BLaER1 (cell line): ENCODE data around the gene SLC16A8.

Experiments
- H3K27ac ChIP-seq: shearing (Covaris generic); formaldehyde crosslinking; 2 replicates; pipeline ENCODE4 v1.8.1; 2022
- H3K27me3 ChIP-seq: shearing (Covaris generic); formaldehyde crosslinking; 2 replicates; pipeline ENCODE4 v1.8.1; 2022
- H3K36me3 ChIP-seq: shearing (Covaris generic); formaldehyde crosslinking; 2 replicates; pipeline ENCODE4 v1.8.1; 2022
- H3K4me1 ChIP-seq: shearing (Covaris generic); formaldehyde crosslinking; 2 replicates; pipeline ENCODE4 v1.8.1; 2022
- H3K4me2 ChIP-seq: shearing (Covaris generic); formaldehyde crosslinking; 2 replicates; pipeline ENCODE4 v1.8.1; 2022
- H3K4me3 ChIP-seq: shearing (Covaris generic); formaldehyde crosslinking; 2 replicates; pipeline ENCODE4 v1.8.1; 2022
- H3K9ac ChIP-seq: shearing (Covaris generic); formaldehyde crosslinking; 2 replicates; pipeline ENCODE4 v1.8.1; 2022
- H3K9me3 ChIP-seq: shearing (Covaris generic); formaldehyde crosslinking; 2 replicates; pipeline ENCODE4 v1.8.1; 2022
- H4K20me1 ChIP-seq: shearing (Covaris generic); formaldehyde crosslinking; 2 replicates; pipeline ENCODE4 v1.8.1; 2022
- Cebpa-rat ChIP-seq: shearing (Covaris generic); IDR thresholded peaks from 2 replicates; pipeline ENCODE4 v1.8.1; 2022

Gene SLC16A8

GRCh38 chr22:38114484-38115398, 30.8 kb upstream of the SLC16A8 start:
- Histone ChIP-seq H3K36me3 (peaks cover 44% of the 10 kb centered on the region), H3K4me1 (peaks cover 26% of the 10 kb centered on the region), H4K20me1 (no peaks in the 10 kb centered on the region), H3K27me3 (no peaks in the 10 kb centered on the region), H3K27ac (no peak overlapping the region), H3K4me3 (no peak overlapping the region), H3K9ac (no peak overlapping the region), H3K4me2 (peak overlapping the region; percentile 62), H3K9me3 (no peaks in the 10 kb centered on the region)
- TF ChIP-seq Cebpa-rat: no peak

GRCh38 chr22:38112381-38112780, 28.4 kb upstream of the SLC16A8 start:
- no peak overlapping the region for H3K27ac ChIP-seq
- peaks cover 36% of the 10 kb centered on the region for H3K4me1 ChIP-seq
- H3K9ac ChIP-seq: no peak overlapping the region
- no peak for TF ChIP-seq Cebpa-rat
- no peak overlapping the region for H3K4me2 ChIP-seq
- H4K20me1 ChIP-seq: no peaks in the 10 kb centered on the region
- no peak overlapping the region for H3K4me3 ChIP-seq
- no peaks in the 10 kb centered on the region for H3K9me3 ChIP-seq
- no peaks in the 10 kb centered on the region for H3K27me3 ChIP-seq
- H3K36me3 ChIP-seq: peaks cover 44% of the 10 kb centered on the region

GRCh38 chr22:38111925-38112355, 28.0 kb upstream of the SLC16A8 start:
- TF ChIP-seq Cebpa-rat: no peak
- no peak overlapping the region for H3K4me3 ChIP-seq
- H4K20me1 ChIP-seq: no peaks in the 10 kb centered on the region
- H3K4me2 ChIP-seq: no peak overlapping the region
- H3K27me3 ChIP-seq: no peaks in the 10 kb centered on the region
- H3K9ac ChIP-seq: no peak overlapping the region
- H3K9me3 ChIP-seq: no peaks in the 10 kb centered on the region
- H3K36me3 ChIP-seq: peaks cover 44% of the 10 kb centered on the region
- H3K27ac ChIP-seq: no peak overlapping the region
- H3K4me1 ChIP-seq: peaks cover 41% of the 10 kb centered on the region

DNA sequence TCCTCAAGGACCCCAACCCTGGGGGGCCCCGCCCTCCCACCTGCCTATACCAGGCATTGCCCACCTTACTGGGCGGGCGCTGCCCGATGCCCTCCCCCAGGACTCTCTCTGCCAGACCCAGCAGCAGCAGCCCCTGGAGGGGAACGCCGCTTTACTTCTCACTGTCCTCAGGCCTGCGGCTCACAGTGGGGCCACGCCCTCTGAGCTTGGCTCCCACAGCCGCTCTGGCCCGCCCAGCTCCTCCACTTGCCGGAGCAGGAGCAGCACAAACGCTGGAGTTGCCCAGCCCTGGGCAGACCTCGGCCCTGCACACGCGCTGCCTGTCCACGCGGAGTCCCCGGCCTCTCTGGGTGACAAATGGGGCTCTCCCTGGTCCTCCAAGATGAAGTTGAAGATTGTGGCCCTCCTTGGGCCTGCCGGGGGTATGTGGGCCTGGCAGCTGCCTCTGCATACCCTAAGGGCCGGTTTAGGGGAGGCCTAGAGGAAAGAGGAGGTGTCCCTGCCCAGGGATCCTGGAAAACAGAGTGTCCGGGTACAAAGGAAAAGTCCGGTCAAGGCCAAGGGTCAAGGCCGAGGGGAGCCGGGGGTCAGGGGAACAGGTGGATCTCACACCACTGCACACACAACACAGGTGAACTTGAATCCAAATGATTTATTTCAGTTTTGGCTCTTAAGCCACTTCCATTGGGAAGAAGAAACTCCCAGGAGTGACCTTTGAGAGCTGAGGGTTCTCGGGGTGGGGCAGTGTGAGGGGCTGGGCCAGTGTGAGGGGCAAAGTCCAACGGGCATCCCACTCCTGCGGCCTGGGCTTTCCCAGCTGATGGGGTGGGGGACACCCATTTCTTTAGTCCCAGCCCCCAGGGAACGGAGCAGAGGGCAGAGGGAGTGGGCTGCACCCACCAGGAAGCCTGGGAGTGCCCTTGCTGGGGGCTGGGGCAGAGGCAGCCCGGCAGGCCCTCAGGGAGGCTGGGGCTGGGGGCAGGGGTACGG, 27.2 kb upstream of the SLC16A8 start:
- H3K27ac ChIP-seq: 0 out of 2 replicates have a peak overlapping the region, but pooled peaks have one; percentile 4
- peaks cover 41% of the 10 kb centered on the region for H3K4me1 ChIP-seq
- H3K36me3 ChIP-seq: peaks cover 43% of the 10 kb centered on the region
- H3K9me3 ChIP-seq: no peaks in the 10 kb centered on the region
- no peaks in the 10 kb centered on the region for H3K27me3 ChIP-seq
- H3K4me3 ChIP-seq: no peak overlapping the region
- no peak overlapping the region for H3K9ac ChIP-seq
- no peak for TF ChIP-seq Cebpa-rat
- H3K4me2 ChIP-seq: no peak overlapping the region
- no peaks in the 10 kb centered on the region for H4K20me1 ChIP-seq

DNA sequence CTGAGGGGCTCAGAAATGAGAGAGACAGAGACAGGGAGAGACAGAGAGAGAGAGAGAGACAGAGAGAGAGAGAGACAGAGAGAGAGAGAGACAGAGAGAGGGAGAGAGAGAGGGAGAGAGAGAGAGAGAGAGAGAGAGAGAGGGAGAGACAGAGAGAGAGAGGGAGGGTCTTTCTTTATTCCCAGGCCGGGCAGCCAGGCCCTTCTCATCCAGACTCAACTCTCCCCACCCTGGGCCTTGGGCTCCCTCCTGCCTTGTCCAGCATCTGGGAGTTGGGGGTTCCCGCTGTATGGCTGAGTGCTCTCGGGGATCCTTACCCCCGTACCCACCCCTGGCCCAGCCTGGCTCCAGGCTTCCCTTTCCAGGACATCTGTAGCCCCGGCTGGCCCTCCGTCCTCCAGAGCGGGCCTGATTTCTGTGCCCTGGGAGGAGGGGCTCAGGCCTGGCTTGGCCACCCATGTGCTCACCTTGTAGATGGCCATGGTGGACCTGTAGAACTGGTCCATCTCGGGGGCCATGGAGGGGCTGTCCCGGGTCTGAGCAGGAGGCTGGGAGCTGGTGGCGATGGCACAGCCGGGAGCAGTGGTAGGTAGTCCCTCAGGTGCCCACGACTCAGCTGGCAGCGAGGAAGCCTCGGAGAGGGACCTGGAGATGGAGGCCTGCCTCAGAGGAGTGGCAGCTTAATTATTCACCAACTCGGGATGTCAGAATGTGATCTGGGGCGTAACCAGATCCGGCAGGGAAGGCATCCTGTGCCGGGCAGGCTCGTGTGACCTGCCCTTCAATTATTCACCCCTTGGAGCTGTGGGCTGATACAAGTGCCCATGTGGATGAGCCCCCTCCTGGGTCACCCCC, 26.3 kb upstream of the SLC16A8 start, which contains the start of gene BAIAP2L2:
BAIAP2L2 (minus strand) TSS at position 677 of the 855 bp plus-strand sequence; CDS start at position 518, 159 bp downstream.
- no peaks in the 10 kb centered on the region for H3K27me3 ChIP-seq
- no peak for TF ChIP-seq Cebpa-rat
- H3K4me2 ChIP-seq: no peak within 1 kb of the TSS
- peaks cover 37% of the 10 kb centered on the region for H3K4me1 ChIP-seq
- H3K4me3 ChIP-seq: no peak within 1 kb of the TSS
- H3K36me3 ChIP-seq: peaks cover 33% of the 10 kb centered on the region
- no peaks in the 10 kb centered on the region for H3K9me3 ChIP-seq
- H3K9ac ChIP-seq: no peak within 1 kb of the TSS
- 0 out of 2 replicates have a peak within 1 kb of the TSS, but pooled peaks have one; percentile 4 for H3K27ac ChIP-seq
- no peaks in the 10 kb centered on the region for H4K20me1 ChIP-seq

DNA sequence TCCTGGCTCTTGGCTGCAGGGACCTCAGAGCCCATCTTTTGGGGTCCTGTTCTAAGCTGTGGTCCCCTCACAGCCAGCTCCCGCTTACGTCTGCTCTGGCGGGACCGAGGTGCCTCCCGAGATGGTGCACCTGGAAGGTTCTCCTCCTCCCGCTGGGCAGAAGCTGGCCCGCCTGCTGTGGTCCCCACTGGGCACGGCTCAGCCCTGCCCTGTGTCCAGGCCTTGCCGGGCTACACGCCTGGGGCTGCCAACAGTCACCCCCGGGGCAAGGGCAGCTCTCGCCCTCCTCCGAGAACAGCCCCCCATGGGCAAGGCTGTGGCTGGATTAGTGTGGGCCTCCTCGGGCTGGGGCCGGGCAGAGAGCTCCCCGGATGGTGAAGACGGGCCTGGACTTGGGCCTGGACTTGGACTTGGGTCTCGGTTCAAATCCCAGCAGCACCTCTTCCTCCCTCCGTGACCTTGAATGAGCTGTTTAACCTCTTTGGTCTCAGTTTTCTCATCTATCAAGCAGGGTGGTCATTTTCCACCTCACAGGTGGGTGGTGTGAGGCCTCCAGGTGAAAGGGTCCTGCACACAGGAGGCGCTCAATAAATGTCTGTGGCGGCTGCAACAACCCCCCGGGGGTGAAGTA, 25.5 kb upstream of the SLC16A8 start:
- H3K4me2 ChIP-seq: no peak overlapping the region
- peaks cover 37% of the 10 kb centered on the region for H3K4me1 ChIP-seq
- H3K9me3 ChIP-seq: no peaks in the 10 kb centered on the region
- H4K20me1 ChIP-seq: no peaks in the 10 kb centered on the region
- no peak overlapping the region for H3K27ac ChIP-seq
- no peak overlapping the region for H3K4me3 ChIP-seq
- TF ChIP-seq Cebpa-rat: no peak
- no peaks in the 10 kb centered on the region for H3K27me3 ChIP-seq
- H3K9ac ChIP-seq: no peak overlapping the region
- peaks cover 31% of the 10 kb centered on the region for H3K36me3 ChIP-seq

DNA sequence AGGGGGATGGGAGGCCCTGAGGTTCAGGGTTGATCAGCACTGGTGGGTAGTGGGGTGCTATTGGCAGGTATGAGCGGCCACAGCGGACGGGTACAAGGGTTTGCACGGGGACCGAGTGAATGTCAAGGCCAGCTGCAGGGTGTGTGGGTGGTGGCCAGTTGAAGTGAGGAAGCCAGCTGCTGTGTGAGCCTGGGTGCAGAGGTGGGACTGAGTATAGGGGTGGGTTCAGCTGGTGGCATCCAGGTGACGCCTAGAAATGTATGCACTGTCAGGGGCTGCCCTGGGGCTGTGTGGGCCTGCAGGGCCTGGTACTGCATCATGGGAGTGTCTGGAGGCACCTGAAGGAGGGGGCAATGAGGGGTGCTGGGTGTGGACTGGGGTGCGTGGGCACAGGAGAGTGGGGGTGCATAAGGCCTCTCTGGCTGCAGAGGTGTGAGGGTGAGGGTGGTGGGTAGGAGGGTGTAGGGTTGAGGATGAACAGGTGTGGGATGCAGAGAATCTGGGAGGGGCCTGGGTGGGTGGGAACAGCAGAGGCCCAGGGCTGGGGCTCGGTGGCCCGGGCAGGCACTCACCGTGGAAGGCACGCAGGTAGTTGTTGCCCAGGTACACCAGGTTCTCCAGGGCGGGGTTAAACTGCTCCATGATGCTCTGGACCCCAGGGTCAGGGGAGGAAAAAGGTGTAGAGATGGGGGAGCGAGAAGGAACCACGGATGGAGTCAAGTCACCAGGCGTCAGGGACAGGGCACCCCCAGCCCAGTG, 24.8 kb upstream of the SLC16A8 start:
- Histone ChIP-seq H3K27ac (no peak overlapping the region), H3K4me2 (peak overlapping the region; percentile 42; the same call in 1 of the 2 replicates), H3K27me3 (no peaks in the 10 kb centered on the region), H3K9me3 (no peaks in the 10 kb centered on the region), H3K9ac (no peak overlapping the region), H3K36me3 (peaks cover 31% of the 10 kb centered on the region), H4K20me1 (no peaks in the 10 kb centered on the region), H3K4me1 (peaks cover 37% of the 10 kb centered on the region), H3K4me3 (no peak overlapping the region)
- TF ChIP-seq Cebpa-rat: no peak
